Measurements from ENCODE around the gene ARSJ.

Gene ARSJ

DNA sequence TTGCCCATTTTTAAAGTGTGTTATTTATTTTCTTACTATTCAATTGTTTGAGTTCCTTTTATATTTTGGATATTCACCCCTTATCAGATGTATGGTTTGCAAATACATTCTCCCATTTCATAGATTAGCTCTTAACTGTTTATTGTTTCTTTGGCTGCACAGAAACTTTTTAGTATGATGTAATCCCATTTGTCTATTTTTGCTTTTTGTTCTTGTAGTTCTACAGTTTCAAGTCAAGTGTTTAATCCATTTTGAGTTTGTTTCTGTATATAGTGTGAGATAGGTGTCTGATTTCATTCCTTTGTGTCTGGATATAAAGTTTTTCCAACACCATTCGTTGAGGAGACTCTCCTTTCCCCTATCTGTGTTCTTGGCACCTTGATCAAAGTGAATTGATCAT lies 120.5 kb downstream of the ARSJ start:
- Histone ChIP-seq H3K27ac (ENCODE audit: insufficient read depth, low read length, poor library complexity, severe bottlenecking) (no peak overlapping the region), H3K4me3 (ENCODE audit: insufficient read depth, low read depth, low read length, poor library complexity, severe bottlenecking) (no peak overlapping the region), H3K27me3 (replicated peaks; ENCODE audit: control insufficient read depth, insufficient read depth, low read length, poor library complexity, severe bottlenecking) (no peaks in the 10 kb centered on the region), H3K9me3 (ENCODE audit: control insufficient read depth, low read length) (no peaks in the 10 kb centered on the region), H3K4me1 (ENCODE audit: control insufficient read depth, insufficient read depth, low read length, poor library complexity, severe bottlenecking) (no peaks in the 10 kb centered on the region), H3K36me3 (ENCODE audit: control insufficient read depth, insufficient read depth, low read length) (no peaks in the 10 kb centered on the region)
- DNase-seq, result no peak

DNA sequence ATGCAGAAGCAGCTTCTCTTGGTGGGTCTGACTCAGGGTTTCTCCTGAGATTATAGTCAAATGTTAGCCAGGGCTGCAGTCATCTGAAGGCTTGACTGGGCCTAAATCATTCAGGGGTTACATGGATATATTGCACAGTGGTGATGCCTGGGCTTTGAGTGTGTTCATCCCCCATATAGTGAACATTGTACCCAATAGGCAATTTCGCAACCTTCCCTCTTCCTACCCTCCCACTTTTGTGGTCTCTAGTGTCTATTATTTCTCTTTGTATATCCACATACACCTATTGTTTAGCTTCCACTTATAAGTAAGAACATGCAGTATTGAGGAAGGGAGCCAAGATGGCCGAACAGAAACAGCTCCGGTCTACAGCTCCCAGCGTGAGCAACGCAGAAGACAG lies 127.6 kb downstream of the ARSJ start:
- no peak overlapping the region for H3K4me3 ChIP-seq (ENCODE audit: insufficient read depth, low read depth, low read length, poor library complexity, severe bottlenecking)

More for the DNA sequence above, 127.6 kb downstream of the ARSJ start:
- no peaks in the 10 kb centered on the region for H3K9me3 ChIP-seq (ENCODE audit: control insufficient read depth, low read length)
- DNase-seq, result no peak
- H3K27me3 ChIP-seq (replicated peaks; ENCODE audit: control insufficient read depth, insufficient read depth, low read length, poor library complexity, severe bottlenecking), result no peaks in the 10 kb centered on the region
- H3K27ac ChIP-seq (ENCODE audit: insufficient read depth, low read length, poor library complexity, severe bottlenecking), result no peak overlapping the region
- H3K36me3 ChIP-seq (ENCODE audit: control insufficient read depth, insufficient read depth, low read length), result no peaks in the 10 kb centered on the region
- H3K4me1 ChIP-seq (ENCODE audit: control insufficient read depth, insufficient read depth, low read length, poor library complexity, severe bottlenecking), result no peaks in the 10 kb centered on the region
